GM19372 (cell line): ENCODE results near the gene C19orf12.
A peak's percentile ranks its signal among the peaks of the same experiment; 100 is the strongest.

Experiments used
- ATAC-seq: cut with Tn5 transposase; IDR thresholded peaks from one replicate; pipeline ENCODE4 v1.9.1; 2021; ENCODE audit warnings: mild to moderate bottlenecking, low read depth, moderate library complexity; ENCODE audit not compliant: unreplicated experiment

C19orf12 gene

DNA sequence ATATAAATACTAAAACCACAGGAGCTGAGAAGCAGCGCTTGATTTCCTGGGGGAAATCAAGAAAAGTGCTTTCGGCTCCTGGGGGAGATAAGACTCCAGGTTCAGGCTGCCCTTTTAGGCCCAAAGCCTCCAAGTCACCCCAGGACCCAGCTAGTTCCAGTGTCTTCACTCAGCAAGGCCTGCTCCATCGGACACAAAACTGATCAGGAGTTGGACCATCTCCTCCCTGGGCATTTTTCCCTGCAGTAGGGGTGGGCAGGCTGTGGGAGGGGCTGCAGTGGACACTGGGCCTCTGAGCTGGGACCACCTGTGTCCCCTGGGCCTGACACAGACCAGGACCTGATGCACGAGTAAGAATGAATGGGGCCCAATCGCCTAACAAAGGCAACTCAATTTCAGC is 15.2 kb downstream of the C19orf12 start:
- no peak for ATAC-seq

DNA sequence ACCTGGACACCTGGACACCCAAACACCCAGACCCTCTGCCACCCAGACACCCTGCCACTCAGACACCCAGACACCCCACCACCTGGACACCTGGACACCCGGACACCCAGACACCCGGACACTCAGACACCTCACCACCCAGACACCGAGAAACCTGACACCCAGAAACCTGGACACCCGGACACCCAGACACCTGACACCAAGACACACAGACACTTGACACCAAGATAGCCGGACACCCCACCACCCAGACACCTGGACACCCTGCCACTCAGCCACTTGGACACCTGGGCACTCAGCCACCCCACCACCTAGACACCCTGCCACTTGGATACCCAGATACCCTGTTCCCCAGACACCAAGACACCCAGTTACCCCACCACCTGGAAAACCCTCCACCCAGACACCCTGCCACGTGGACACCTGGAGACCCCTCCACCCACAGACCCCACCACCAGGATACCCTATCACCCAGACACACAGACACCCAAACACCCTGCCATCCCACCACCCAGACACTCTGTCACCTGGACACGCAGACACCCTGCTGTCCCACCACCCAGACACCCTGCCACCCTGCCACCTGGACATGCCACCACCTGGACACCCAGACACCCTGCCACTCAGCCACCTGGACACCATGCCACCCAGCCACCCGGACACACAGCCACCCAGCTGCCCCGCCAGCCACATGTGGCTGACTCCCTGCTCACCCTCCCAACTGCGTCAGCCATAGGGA is 17.4 kb downstream of the C19orf12 start:
- no peak for ATAC-seq

DNA sequence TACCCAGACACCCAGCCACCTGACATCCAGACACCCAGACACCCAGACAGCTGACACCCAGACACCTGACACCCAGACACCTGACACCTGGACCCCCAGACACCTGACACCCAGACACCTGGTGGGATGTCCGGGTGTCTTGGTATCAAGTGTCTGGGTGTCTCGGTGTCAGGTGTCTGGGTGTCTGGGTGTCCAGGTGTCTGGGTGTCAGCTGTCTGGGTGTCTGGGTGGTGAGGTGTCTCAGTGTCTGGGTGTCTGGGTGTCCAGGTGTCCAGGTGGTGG is 18.6 kb downstream of the C19orf12 start:
- no peak for ATAC-seq

DNA sequence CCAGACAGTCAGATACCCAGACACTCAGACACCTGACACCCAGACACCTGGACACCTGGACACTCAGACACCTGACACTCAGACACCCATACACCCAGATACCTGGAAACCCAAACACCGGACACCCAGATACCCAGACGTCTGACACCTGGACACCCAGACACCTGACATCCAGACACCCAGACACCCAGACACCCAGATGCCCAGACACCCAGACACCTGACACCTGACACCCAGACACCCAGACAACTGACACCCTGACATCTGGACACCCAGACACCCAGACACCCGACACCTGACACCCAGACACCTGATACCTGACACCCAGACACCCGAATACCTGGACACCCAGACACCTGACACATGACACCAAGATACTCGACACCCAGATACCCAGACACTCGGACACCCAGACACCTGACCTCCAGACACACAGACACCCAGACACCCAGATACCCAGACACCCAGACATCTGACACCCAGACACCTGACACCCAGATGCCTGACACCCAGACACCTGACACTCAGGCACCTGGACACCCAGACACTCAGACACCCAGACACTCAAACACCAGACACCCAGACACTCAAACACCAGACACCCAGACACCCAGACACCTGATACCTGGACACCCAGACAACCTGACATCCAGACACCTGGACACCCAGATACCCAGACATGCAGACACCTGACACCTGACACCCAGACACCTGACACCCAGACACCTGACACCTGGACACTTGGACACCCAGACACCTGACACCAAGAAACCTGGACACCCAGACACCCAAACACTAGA is 19.1 kb downstream of the C19orf12 start:
- ATAC-seq = no peak

DNA sequence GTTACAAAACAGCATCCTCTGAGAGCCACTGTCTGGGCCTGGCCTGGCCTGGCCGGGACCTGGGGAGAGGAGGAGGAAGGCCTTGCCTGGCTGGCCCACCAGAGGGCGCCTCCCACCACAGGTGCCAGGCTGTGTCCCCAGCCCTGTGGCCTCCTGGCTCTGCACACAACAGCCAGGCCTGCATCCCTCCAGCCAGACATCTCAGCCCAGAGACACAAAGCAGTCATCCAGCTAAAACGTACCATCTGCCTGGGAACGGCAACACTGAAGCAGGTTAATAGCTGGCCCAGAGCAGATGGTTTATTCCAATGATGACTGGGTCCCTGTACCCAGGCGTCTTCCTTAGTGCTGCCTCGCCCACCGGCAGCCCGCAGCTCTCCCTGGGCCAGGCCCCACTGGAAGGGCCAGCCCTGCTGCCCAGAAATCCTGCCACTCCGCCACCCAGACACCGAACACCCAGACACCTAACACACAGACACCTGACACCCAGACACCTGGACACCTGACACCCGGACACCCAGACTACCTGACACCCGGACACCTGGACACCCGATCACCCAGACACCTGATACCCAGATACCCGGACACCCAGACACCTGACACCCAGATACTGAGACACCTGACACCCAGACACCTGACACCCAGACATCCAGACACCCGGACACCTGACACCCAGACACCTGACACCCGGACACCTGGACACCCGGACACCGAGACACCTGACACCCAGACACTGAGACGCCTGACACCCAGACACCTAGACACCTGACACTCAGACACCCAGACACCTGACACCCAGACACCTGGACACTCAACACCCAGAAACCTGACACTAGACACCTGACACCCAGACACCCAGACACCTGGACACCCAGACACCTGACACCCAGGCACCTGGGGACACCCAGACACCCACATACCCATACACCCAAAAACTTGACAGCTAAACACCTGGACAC is 20.1 kb downstream of the C19orf12 start:
- peak; percentile 98 for ATAC-seq

DNA sequence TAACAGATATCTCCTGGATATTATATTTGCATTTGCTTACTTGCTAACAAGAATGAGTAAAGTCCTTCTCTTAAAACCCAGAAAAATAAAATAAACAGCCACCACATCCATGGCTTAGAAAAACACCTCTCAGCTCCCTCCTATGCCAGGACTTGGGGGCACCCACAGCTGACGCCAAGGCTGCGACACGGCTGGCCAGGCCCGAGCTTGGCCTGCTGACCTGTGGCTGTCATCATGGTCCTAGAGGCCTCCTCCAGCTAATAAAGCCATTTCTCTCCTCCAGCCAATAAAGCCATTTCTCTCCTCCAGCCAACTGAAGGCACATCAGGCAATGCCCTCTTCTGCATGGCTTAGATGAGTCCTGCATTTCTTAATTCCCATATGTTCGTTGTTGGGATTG is 20.9 kb downstream of the C19orf12 start:
- no peak for ATAC-seq

DNA sequence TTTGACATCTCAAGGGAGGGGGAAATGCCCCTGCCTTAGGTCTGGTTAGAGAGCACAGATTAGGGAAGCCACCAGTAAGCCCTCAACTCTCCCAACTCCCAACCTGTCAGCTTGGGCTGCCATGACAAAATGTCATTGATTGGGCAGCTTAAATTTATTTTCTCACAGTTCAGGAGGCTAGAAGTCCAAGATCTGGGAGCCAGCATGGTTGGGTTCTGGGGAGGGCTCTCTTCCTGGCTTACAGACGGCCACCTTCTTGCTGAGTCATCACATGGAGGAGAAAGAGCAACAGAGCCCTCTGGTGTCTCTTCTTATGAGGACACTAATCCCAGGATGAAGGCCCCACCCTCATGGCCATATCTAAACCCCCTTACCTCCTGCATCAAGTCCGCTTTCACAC is 24.2 kb downstream of the C19orf12 start:
- no peak for ATAC-seq

DNA sequence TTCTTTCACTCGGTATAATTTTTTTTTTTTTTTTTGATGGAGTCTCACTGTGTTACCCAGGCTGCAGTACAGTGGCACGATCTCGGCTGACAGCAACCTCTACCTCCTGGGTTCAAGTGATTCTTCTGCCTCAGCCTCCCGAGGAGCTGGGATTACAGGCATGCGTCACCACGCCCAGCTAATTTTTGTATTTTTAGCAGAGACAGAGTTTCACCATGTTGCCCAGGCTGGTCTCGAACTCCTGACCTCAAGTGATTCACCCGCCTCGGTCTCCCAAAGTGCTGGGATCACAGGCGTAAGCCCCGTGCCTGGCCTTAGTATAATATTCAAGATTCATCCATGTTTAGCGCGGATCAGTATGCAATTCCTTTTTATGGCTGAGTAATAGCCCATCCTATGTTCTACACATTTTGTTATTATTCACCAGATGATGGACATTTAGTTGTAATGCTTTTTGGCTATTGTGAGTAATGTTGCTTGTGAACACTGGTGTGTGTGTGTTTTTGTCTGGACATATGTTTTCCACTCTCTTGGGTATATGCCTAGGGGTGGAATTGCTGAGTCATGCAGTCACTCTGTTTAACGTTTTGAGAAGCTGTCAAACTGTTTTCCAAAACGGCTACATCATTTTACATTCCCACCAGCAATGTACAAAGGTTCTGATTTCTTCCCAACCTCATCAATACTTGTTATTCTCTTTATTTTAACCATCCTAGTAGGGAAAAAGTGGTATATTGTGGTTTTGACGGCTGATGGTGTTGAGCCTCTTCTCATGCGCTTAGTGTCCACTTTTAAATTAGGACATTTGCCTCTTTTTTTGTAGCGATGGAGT is 26.9 kb downstream of the C19orf12 start:
- ATAC-seq = no peak

DNA sequence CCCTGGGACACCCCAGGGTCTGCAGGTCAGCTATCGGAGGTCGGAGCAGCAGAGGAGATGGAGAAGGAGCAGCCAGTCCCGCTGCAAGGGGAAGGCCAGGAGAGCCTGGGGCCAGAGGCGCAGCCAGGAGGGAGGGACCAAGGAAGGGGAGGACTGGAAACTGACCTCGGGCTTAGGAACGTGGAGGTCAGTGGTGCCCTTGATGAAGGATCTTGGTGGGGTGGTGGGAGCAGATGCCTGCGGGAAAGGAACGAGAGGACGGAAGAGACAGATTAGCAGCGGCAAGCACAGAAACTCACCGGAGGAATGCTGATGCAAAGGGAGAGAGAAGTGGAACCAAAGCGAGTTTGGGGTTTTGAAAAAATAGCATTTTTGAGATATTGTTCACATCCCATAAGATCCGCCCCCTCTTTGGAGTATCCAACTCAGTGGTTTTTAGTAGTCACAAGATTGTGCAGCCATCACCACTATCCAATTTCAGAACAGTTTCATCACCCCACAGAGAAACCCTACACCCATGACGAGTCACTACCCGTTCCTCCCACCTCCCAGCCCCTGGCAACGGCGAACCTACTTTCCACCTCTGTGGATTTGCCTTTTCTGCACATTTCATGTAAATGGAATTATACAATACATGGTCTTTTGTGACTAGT is 27.7 kb downstream of the C19orf12 start:
- no peak for ATAC-seq

DNA sequence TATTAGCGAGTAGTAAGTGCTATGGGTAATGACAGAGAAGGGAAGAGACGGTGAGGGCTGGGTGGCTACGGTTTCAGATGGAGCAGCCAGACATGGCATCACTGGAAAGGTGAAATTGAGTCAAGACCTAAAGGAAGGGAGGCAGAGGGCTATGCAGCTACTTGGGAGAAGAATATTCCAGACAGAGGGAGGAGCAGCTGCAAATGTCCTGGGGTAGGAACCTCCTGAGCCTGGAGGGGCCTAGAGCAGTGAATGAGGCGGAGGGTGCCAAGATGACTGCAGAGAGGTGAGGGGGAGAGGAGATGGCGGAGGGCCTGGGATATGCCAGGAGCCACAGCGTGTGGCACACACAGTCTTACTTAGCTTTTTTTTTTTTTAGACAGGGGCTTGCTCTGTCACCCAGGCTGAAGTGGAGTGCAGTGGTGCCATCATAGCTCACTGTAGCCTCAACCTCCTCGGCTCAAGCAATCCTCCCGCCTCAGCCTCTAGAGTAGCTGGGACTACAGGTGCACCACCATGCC is 28.7 kb downstream of the C19orf12 start:
- no peak for ATAC-seq

DNA sequence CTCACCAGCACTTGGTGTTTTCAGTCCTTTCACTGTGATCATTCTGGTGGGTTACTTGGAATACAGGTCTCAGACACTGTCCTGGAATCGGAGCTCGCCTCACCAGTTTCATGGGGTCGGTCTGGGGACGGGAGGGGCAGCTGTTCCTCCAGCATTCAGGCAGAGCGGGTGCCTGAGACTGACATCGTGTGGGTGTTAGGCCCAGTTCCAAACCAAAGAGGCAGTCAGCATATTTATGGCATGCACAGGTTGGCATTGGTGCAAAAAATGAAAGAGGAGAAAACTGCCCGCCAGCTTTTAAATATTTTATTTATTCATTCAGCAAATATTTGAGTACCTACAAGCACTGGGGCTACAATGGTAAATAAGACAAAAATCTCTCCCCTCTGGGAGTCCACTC is 29.7 kb downstream of the C19orf12 start:
- no peak for ATAC-seq

DNA sequence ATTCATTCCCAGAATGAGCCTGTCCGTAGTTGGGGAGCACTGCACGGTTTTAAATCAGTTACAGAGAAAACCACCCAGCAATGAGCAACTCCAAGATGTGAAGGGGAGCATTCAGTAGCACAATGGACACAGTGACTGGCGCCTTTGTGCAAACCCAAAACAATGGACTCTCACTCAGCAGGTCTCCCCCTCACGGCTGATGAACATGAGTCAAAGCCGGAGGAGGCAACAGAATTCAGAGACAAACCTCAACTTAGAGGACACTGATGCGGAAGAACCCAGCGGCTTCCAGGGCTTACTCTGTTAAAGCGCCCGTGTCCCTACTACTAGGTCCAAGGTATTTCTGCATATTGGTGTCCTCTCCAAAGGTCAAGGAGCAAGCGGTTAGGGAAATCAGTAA is 32.1 kb downstream of the C19orf12 start:
- no peak for ATAC-seq

DNA sequence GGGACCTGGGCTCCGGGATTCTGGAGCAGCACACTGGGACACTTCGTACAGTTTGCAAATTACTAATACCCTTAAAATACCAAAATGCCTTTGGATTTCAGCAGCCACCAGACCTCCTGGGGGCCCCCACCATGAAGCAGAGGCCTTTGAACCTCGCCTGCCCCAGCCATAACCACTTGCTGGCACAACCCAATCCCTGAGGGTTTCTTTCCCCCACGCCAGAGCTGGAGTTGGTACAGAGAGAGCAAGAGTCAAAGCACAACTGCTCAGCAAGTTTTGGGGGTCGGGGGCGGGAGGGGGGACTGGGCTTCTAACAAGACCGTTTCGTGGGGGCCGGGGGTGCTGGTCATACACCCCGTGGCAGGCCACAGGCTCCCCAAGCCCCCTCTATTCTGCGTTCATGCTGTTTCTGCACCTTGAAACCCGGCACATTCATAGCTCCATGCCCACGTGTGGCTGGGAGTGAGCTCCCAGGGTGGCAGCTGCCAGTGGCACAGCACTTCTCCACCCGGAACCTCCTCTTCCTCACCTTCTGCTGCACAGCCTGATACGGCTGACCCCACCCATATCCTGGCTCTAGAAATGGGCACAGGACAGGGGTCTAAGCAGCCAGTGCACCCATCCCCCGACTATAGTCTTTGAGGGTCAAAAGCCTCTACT is 32.7 kb downstream of the C19orf12 start:
- no peak for ATAC-seq

DNA sequence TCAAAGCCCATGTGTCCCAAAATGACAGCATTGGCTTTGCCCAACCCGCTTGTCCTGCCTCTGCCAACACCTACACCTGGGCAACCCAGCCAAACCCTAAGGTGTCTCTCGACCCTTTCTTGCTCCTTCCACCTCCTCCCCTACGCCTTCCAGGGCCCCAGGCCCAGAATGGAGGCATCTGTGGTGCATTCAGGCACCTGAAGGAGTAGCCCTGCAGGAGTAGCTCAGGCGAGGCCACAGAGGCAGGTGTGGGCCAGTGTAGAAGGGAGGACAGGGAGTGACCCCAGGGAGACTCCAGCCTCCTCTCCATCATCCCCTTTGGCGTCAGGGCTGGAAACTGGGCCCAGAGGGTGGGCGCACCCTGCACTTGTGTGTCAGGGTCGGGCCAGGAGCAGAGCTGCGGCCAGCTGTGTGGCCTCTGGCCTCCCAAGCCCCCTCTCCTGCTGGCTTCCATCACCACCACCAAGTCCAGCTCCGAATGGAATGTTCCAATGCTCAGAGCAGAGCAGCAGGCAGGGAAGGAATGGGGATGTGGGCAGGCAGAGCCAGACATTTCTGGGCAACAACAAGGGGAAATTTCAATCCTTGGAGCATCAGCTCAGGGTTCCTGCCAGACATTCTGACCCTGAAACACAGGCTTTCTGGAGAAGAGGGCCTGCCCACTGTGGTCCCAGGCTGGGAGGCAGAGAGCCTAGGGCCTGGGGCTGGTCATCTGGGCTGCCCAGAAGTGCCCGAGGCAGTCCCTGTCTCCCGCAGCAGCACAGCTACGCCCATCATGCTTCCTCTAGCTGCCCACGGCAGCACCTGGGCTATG is 33.4 kb downstream of the C19orf12 start:
- ATAC-seq = no peak

DNA sequence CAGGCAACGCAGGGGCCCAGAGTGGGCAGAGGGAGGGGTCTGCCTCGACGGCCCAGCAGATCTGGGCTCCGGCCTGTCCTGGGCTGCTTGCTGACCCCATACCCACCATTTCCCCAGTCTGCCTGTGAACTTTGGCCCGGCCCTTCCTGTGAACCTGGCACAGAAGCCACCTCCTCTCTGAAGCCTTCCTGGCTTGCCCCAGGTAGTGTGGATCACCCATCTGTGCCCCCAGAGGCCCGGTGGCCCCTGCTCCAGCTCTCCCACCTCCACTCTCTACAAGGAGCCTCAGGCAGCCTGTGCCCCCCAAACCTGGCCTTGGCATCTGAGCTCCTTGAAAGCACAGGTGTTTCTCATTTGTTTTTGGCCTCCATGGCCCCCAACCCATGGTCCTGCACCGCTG is 34.1 kb downstream of the C19orf12 start:
- ATAC-seq = no peak

DNA sequence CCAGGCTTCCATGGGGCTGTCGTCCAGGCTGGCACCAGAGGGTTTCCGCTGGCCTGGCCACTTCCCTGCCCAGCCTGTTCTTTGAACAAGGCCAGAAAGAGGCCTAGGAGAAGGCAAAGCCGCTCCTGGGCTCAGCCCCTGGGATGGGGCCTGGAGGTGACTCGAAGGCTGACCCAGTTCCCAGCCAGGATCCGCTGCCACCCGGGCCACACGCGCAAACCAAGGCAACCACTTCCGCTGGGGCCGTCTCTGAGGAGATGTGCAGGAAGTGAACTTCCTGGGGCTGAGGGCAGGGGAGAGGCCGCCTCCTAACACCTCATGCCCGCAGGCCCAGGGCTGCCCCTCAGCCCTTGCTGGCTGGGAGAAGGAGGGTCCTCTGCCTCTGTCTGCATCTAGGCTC is 34.6 kb downstream of the C19orf12 start:
- peak; percentile 79 for ATAC-seq

DNA sequence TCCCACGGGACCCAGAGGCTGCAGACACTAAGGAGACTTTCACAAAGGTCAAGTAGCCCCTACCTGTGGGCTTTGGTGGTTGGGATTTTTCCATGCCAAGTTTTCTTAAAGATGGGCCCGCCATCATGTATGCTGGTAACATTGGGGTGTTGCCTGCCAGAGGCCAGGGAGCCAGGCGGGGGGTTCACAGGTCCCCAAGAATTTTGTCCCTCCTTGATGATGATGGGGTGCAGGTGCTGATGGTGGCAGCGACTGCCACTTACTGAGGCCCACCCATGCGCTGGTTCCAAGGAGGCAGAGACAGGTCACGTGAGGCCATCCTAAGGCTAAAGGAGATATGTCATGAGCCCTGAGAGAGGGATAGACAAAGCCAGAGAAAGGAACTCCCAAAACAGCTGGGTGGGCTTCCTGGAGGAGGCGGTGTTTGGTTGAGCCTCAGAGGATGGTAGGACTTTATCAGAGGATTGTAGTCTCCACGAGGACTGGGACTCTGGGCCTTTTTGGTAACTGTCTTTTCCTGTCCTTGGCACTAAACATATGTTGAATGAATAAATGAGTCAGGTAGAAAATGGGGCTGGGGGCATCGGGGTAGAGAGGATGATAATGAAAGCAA is 35.4 kb downstream of the C19orf12 start:
- no peak for ATAC-seq
